GM18517 (cell line): ENCODE data around the gene MCTP2.

ENCODE experiments used
- ATAC-seq: cut with Tn5 transposase; IDR thresholded peaks from one replicate; pipeline ENCODE4 v1.9.1; 2021; ENCODE audit warnings: mild to moderate bottlenecking, moderate library complexity; ENCODE audit not compliant: unreplicated experiment

MCTP2 gene

DNA sequence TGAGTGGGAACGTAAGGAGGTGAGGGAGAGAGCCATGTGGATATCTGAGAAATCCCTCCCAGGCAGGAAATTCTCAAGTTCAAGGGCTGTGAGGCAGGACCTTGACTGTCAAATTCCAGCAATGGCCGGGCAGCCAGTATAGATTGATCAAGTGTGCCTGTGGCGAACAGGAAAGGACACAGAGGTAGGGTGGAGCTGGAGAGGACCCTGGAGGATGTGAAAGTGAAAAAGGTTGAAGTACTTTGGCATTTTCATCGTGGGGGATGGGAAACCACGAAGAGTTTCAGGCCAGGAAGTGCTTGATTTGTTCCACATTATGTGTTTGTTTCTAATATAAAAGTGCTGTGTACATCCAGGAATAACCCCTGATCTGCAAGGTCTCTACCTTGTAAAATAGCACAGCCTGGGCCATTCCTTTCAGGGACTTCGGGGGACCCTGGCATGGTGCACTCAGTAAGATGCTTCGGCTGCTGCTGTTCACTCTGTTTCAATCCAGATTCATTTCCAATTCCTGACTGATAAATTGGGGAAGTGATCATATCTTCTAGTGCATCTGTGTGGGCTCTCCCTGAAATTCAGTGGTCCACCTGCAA lies 156.6 kb downstream of the MCTP2 start:
- no peak for ATAC-seq

DNA sequence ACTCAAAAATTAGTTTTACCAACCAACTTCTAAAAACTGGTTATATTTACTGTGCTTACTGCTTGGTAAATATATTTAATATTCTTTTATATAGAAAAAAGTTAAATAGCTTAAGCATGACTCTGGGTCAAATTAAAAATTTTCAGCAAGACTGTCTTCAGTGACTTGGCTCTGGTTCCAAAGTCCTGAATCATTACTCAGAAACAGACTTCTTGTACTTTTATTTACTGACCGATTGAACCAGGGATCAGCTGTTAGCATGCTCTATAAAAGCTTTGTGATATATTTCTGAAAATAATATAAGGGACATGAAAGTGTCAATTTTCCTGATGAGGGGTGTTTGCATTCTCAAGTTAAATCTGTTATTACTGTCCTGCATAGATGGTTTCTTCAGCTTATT lies 164.3 kb downstream of the MCTP2 start:
- ATAC-seq: no peak

GRCh38 chr15:94397337-94397736 lies 166.0 kb downstream of the MCTP2 start:
- ATAC-seq: no peak

- no peak for ATAC-seq
Observed at GRCh38 chr15:94398001-94398400, 166.6 kb downstream of the MCTP2 start.

DNA sequence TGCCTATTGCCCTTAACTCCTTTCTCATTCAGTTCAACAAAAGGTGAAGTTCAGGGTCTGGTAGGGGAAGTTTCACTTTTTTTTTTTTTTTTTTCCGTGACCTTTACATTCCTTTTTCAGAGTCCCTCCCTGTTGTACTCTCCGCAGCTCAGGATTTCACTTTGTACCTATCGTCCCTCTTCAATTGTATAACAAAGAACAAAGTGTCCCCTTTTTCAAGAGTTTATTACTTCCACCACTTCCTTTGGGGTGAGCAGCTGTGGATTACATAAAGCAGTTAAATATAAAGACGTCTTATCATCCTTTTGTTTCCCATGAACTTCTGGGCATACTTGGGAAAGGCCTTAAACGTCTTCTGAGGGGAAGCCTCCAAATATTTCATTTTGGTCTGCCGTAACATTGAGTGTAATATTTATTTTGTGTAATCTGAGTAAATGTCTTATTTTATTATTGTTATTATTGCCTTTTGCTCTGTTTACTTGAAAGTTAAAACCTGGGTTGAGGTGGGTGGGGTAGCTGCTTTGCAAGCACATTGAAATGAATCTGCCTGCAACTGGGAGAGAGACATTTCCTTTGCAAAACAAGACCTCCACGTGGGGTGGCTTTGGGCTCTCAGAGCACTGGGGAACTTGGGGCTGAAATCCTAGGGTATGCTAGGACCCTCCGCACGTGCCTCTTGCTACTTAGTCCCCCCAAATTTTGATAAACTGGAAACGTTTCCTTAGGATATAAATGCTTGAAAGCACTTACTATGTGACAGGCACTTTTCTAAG lies 169.4 kb downstream of the MCTP2 start:
- ATAC-seq: no peak

- ATAC-seq: no peak
Observed at GRCh38 chr15:94403331-94403730, 172.0 kb downstream of the MCTP2 start.

- no peak for ATAC-seq
Observed at GRCh38 chr15:94404733-94405283, 173.4 kb downstream of the MCTP2 start.

GRCh38 chr15:94411285-94411684 lies 179.9 kb downstream of the MCTP2 start:
- ATAC-seq: no peak

GRCh38 chr15:94411846-94412245 lies 180.5 kb downstream of the MCTP2 start:
- ATAC-seq: no peak

DNA sequence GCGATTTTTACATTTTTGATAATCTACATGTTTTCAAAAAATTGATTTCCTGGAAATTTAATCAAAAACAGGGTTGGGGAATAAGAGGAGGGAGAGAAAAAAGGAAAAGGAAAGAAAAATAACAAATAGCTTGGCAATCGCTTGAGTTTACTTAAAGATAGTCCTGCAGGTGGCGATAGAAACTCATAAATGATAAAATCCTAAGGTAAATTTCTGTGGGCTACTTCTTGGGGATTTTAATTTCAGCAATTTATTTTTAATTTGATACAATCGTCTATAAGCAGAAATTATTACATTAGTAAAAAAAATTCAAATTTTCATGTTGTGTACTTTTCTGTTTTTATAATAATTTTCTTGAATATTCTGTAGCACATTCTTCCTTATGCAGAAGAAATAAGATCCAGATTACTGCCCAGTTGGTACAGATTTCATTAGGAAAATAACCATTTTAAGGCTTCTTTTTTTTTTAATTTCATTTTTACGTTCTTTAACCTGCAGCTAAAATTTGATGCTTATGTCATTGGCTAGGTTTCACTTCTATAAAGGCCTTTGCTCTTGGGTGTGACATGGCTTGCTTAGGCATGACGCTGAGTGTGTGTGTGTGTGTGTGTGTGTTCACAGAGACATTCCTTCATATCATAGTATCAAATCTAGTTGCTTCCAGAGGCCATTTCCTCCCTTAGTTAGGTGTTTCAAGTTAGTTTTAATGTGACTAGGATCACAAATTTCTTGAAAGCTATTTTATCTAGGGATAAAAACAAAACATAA lies 181.8 kb downstream of the MCTP2 start:
- no peak for ATAC-seq

- ATAC-seq: no peak
Observed at GRCh38 chr15:94414916-94415315, 183.6 kb downstream of the MCTP2 start.

DNA sequence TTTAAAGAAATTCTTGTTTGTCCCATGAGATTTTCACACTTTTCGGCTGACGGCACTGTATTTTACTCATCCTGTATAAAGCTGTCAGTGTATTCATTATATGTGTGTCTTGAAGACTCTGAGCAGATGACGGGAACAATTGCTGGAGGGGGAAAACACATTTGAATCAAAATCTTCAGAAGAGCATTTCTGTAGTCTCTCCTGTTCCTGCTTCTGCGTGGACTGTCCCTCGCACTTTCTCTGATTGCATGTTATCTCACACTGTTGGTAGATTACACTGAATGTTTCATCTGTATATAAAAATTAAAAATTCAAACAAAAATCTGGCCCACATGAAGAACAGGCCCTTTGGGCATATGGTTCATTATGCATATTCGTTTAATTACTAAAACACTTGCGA lies 184.9 kb downstream of the MCTP2 start:
- ATAC-seq: no peak

DNA sequence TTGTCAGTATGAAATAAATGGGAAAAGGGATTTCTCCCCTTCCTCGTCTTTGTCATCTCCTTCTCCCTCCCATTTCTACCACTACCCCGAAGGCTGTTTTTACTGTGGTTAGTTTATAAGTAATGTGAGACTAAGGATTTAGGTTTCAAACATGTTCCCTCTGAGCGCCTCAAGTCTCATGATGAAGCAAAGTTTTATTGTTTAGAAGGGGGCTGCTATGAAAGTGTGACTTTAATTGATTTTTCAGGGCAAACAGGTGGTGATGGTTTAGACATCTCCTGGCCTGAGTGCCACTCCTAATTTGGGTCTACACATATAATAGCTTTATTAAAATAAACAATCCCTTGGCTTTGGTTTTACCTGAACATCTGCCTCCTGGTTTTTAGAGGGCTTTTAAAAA lies 185.5 kb downstream of the MCTP2 start:
- ATAC-seq: no peak

- no peak for ATAC-seq
Observed at GRCh38 chr15:94417501-94418293, 186.3 kb downstream of the MCTP2 start.

DNA sequence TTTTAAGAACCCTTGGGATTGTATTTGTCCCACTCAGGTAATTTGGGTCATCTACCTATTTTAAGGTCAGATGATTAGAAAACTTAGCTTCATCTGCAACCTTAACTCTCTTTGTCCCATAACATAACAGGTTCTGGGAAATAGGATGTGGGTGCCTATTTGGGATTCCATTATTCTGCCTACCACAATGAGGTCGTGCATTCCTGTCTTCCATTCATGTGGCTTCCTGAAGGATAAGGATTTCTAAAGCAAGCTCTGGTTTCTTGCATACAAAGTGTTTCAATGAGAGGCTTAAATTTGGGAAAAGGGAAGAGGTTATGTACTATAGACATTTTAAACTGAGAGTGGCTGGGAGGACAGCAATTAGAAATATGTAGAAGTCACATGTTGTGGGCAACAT lies 190.3 kb downstream of the MCTP2 start:
- ATAC-seq: no peak

- no peak for ATAC-seq
Observed at GRCh38 chr15:94432279-94432678, 200.9 kb downstream of the MCTP2 start.

DNA sequence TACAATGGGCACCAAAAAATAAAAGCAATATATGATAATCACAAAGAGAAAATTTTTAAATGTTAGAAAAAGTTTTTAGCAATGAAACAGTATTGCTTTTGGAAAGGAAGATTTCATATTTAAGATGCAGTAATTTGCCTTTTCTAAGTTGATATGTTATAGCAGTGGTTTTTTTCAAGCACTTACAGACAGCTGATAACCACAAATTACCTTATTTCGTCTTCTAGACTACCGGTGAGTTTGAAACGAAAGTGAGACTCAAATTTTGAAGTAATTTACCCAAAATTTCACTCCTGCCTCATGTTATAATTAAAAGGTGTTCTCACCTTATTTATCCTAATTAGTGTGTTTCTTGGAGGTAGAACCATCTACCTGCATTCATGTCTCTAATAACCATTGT lies 207.8 kb downstream of the MCTP2 start:
- no peak for ATAC-seq

GRCh38 chr15:94441760-94442159 lies 210.4 kb downstream of the MCTP2 start:
- ATAC-seq: no peak

GRCh38 chr15:94442480-94442879 lies 211.1 kb downstream of the MCTP2 start:
- no peak for ATAC-seq

GRCh38 chr15:94443186-94443585 lies 211.8 kb downstream of the MCTP2 start:
- ATAC-seq: no peak
